ENCODE results near the gene TIAM1.

The TIAM1 gene

GRCh38 chr21:31329456-31330143 is 14.5 kb downstream of the TIAM1 start:
- Histone ChIP-seq H3K4me3 (ENCODE audit: low read depth in 1 of 2, low read length in 2 of 2) (no peak overlapping the region), H3K27ac (ENCODE audit: low read length) (no peak overlapping the region), H3K9ac (ENCODE audit: low read depth, low read length) (no peak overlapping the region), H3K27me3 (ENCODE audit: insufficient read depth, low read length, poor library complexity) (no peaks in the 10 kb centered on the region), H4K20me1 (ENCODE audit: insufficient read depth, low read length) (peaks cover 4% of the 10 kb centered on the region), H2AFZ (ENCODE audit: low read depth, low read length) (no peak overlapping the region), H3K79me2 (ENCODE audit: insufficient read depth, low read length) (no peaks in the 10 kb centered on the region), H3K4me2 (ENCODE audit: insufficient read depth, low read length) (no peak overlapping the region), H3K36me3 (ENCODE audit: insufficient read depth, low read length) (no peaks in the 10 kb centered on the region), H3K9me3 (ENCODE audit: insufficient read depth, low read length, severe bottlenecking) (no peaks in the 10 kb centered on the region), H3K4me1 (ENCODE audit: insufficient read depth, low read length) (peaks cover 24% of the 10 kb centered on the region)
- no peak for DNase-seq
- no peak for TF ChIP-seq EZH2 (IDR thresholded peaks at IDR 0.05; ENCODE audit: borderline replicate concordance, low read depth, low read length, severe bottlenecking)
- TF ChIP-seq CTCF (IDR thresholded peaks at IDR 0.05; ENCODE audit: borderline replicate concordance, extremely low read depth, low read length, poor library complexity, severe bottlenecking), result no peak
- ATAC-seq (ENCODE audit: insufficient read depth, low read depth), result no peak

DNA sequence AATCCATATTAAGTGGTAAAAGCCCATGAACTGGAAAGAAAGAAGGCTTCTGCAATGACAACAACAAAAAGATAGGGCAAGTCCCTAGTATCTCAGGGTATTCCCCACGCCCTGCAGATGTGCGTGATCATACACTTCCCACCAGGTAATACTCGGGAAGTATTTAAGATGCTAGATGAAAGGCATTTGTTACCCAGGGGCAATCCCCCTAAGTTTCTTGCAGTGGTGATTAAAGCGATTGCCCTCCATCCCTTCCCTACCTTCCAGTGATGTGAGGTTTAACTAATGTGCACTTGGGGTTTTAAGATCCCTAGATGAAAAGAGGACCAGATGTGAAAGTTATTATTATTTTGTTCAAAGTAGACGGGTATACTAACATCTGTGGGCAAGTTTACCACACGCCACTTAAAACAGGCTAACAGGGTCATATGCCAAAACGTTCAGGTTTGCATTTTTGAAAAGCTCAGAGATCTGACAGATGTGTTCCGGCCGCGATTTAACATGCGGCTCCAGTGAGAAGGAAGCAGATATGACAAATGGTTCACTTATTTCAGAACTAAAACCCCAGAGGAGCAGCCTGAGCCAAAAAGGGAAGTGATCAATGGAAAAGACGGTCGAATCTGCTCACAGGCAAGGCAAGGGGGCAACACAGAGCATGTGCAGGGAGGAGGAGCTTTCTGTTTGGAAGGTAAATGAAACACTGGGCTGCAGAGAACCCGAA is 17.4 kb downstream of the TIAM1 start:
- peak overlapping the region; percentile 18 for H3K9ac ChIP-seq (ENCODE audit: low read depth, low read length)
- ATAC-seq (ENCODE audit: insufficient read depth, low read depth), result peak; percentile 90
- TF ChIP-seq CTCF (IDR thresholded peaks at IDR 0.05; ENCODE audit: borderline replicate concordance, extremely low read depth, low read length, poor library complexity, severe bottlenecking) (no peak), EZH2 (IDR thresholded peaks at IDR 0.05; ENCODE audit: borderline replicate concordance, low read depth, low read length, severe bottlenecking) (no peak)
- H3K27ac ChIP-seq (ENCODE audit: low read length), result peak overlapping the region; percentile 52; the same call in 1 of the 2 replicates
- H2AFZ ChIP-seq (ENCODE audit: low read depth, low read length), result peak overlapping the region; percentile 49; the same call in 1 of the 2 replicates
- peaks cover 24% of the 10 kb centered on the region for H3K4me1 ChIP-seq (ENCODE audit: insufficient read depth, low read length)
- H3K79me2 ChIP-seq (ENCODE audit: insufficient read depth, low read length), result no peaks in the 10 kb centered on the region
- no peaks in the 10 kb centered on the region for H3K27me3 ChIP-seq (ENCODE audit: insufficient read depth, low read length, poor library complexity)
- H3K9me3 ChIP-seq (ENCODE audit: insufficient read depth, low read length, severe bottlenecking), result no peaks in the 10 kb centered on the region
- H3K4me2 ChIP-seq (ENCODE audit: insufficient read depth, low read length), result peak overlapping the region; percentile 67
- peak; percentile 65 for DNase-seq
- H3K36me3 ChIP-seq (ENCODE audit: insufficient read depth, low read length), result no peaks in the 10 kb centered on the region
- peaks cover 4% of the 10 kb centered on the region for H4K20me1 ChIP-seq (ENCODE audit: insufficient read depth, low read length)
- H3K4me3 ChIP-seq (ENCODE audit: low read depth in 1 of 2, low read length in 2 of 2), result peak overlapping the region in 1 of 2 experiments; percentile 50; a peak in 2 of 4 replicates

GRCh38 chr21:31318971-31319370 is 25.1 kb downstream of the TIAM1 start:
- no peaks in the 10 kb centered on the region for H3K4me1 ChIP-seq (ENCODE audit: insufficient read depth, low read length)
- no peaks in the 10 kb centered on the region for H4K20me1 ChIP-seq (ENCODE audit: insufficient read depth, low read length)
- ATAC-seq (ENCODE audit: insufficient read depth, low read depth), result no peak
- H3K4me2 ChIP-seq (ENCODE audit: insufficient read depth, low read length), result no peak overlapping the region
- H3K27me3 ChIP-seq (ENCODE audit: insufficient read depth, low read length, poor library complexity), result no peaks in the 10 kb centered on the region
- H3K36me3 ChIP-seq (ENCODE audit: insufficient read depth, low read length), result no peaks in the 10 kb centered on the region
- no peak overlapping the region for H3K9ac ChIP-seq (ENCODE audit: low read depth, low read length)
- no peak for DNase-seq
- no peak overlapping the region for H2AFZ ChIP-seq (ENCODE audit: low read depth, low read length)
- H3K27ac ChIP-seq (ENCODE audit: low read length), result no peak overlapping the region
- no peak for TF ChIP-seq CTCF (IDR thresholded peaks at IDR 0.05; ENCODE audit: borderline replicate concordance, extremely low read depth, low read length, poor library complexity, severe bottlenecking)
- no peak for TF ChIP-seq EZH2 (IDR thresholded peaks at IDR 0.05; ENCODE audit: borderline replicate concordance, low read depth, low read length, severe bottlenecking)
- H3K9me3 ChIP-seq (ENCODE audit: insufficient read depth, low read length, severe bottlenecking), result no peaks in the 10 kb centered on the region
- H3K4me3 ChIP-seq (ENCODE audit: low read depth in 1 of 2, low read length in 2 of 2), result no peak overlapping the region
- H3K79me2 ChIP-seq (ENCODE audit: insufficient read depth, low read length), result no peaks in the 10 kb centered on the region

All from DND-41 (cell line).